H9 (cell line): ENCODE results near the gene SIPA1L3. TPM values are rescaled to one million over a fixed set of nuclear protein-coding genes. Genes with fewer than 3 reads are reported as not detected.

Source experiments
- DNase-seq: peaks from one replicate; pipeline ENCODE4 v3.0.0-alpha.2; 2017
- H2AFZ ChIP-seq: one replicate; pipeline ENCODE4 v1.6.1; 2013; ENCODE audit warnings: mild to moderate bottlenecking, low read length, control low read depth, moderate library complexity
- H2AK5ac ChIP-seq: 2 replicates; pipeline ENCODE4 v1.6.1; 2013; ENCODE audit warnings: low read length, control low read depth, mixed read lengths; ENCODE audit not compliant: insufficient read length
- H2BK120ac ChIP-seq: one replicate; pipeline ENCODE4 v1.6.1; 2013; ENCODE audit warnings: low read depth, mild to moderate bottlenecking, low read length, control low read depth, inconsistent platforms; ENCODE audit not compliant: poor library complexity, severe bottlenecking
- H2BK12ac ChIP-seq: 2 replicates; pipeline ENCODE4 v1.6.1; 2013; ENCODE audit warnings: low read length, control low read depth, mixed read lengths, low read depth; ENCODE audit not compliant: insufficient read length
- H2BK15ac ChIP-seq: 2 replicates; pipeline ENCODE4 v1.6.1; 2013; ENCODE audit warnings: low read depth, low read length, control low read depth
- H2BK20ac ChIP-seq: one replicate; pipeline ENCODE4 v1.6.1; 2013; ENCODE audit warnings: low read depth, mild to moderate bottlenecking, low read length, control low read depth, inconsistent platforms; ENCODE audit not compliant: poor library complexity, severe bottlenecking
- H2BK5ac ChIP-seq: 2 replicates; pipeline ENCODE4 v1.6.1; 2013; ENCODE audit warnings: low read length, control low read depth, mixed read lengths; ENCODE audit not compliant: insufficient read length
- H3K14ac ChIP-seq: 2 replicates; pipeline ENCODE4 v1.6.1; 2013; ENCODE audit warnings: low read length, control low read depth; ENCODE audit not compliant: insufficient read depth
- H3K18ac ChIP-seq: 2 replicates; pipeline ENCODE4 v1.6.1; 2013; ENCODE audit warnings: low read depth, mild to moderate bottlenecking, mixed read lengths, low read length, control low read depth; ENCODE audit not compliant: insufficient read length
- H3K23ac ChIP-seq: 2 replicates; pipeline ENCODE4 v1.6.1; 2013; ENCODE audit warnings: low read length, control low read depth, mixed read lengths, low read depth; ENCODE audit not compliant: insufficient read length
- H3K23me2 ChIP-seq: 2 replicates; pipeline ENCODE4 v1.6.1; 2013; ENCODE audit warnings: low read depth, mild to moderate bottlenecking, mixed read lengths, low read length, control low read depth; ENCODE audit not compliant: insufficient read length, poor library complexity, severe bottlenecking
- H3K27ac ChIP-seq: 2 replicates; pipeline ENCODE4 v1.5.1; 2013; ENCODE audit warnings: low read length, control low read depth, mixed read lengths, low read depth; ENCODE audit not compliant: insufficient read length
- H3K27me3 ChIP-seq: 2 replicates; pipeline ENCODE4 v1.6.1; 2013; ENCODE audit warnings: low read length, control low read depth, inconsistent platforms; ENCODE audit not compliant: insufficient read depth
- H3K4ac ChIP-seq: 2 replicates; pipeline ENCODE4 v1.6.1; 2013; ENCODE audit warnings: low read depth, mild to moderate bottlenecking, control low read depth, inconsistent platforms, low read length, moderate library complexity
- H3K4me1 ChIP-seq: 2 replicates; pipeline ENCODE4 v1.6.1; 2013; ENCODE audit warnings: low read length, control low read depth, inconsistent platforms; ENCODE audit not compliant: insufficient read depth
- H3K4me2 ChIP-seq: 2 replicates; pipeline ENCODE4 v1.6.1; 2013; ENCODE audit warnings: low read length, control low read depth, mixed read lengths; ENCODE audit not compliant: insufficient read length, insufficient read depth
- H3K56ac ChIP-seq: 2 replicates; pipeline ENCODE4 v1.6.1; 2013; ENCODE audit warnings: low read depth, mild to moderate bottlenecking, mixed read lengths, low read length, control low read depth; ENCODE audit not compliant: insufficient read length
- H3K79me1 ChIP-seq: 2 replicates; pipeline ENCODE4 v1.6.1; 2013; ENCODE audit warnings: low read depth, mild to moderate bottlenecking, moderate library complexity, low read length, control low read depth, inconsistent platforms; ENCODE audit not compliant: insufficient read depth, poor library complexity, severe bottlenecking
- H3K79me2 ChIP-seq: 2 replicates; pipeline ENCODE4 v1.6.1; 2013; ENCODE audit warnings: low read length, control low read depth, inconsistent platforms; ENCODE audit not compliant: insufficient read depth
- H3K9ac ChIP-seq: 2 replicates; pipeline ENCODE4 v1.6.1; 2013; ENCODE audit warnings: low read length, control low read depth, mixed read lengths; ENCODE audit not compliant: insufficient read length; ENCODE audit errors: extremely low read depth
- H3K9me3 ChIP-seq: one replicate; pipeline ENCODE4 v1.6.1; 2013; ENCODE audit warnings: low read depth, low read length, inconsistent platforms; ENCODE audit not compliant: control insufficient read depth
- H3T11ph ChIP-seq: one replicate; pipeline ENCODE4 v1.6.1; 2013; ENCODE audit warnings: mild to moderate bottlenecking, low read length, control low read depth, inconsistent platforms
- H4K20me1 ChIP-seq: one replicate; pipeline ENCODE4 v1.6.1; 2013; ENCODE audit not compliant: control insufficient read depth, insufficient read length, insufficient read depth
- H4K5ac ChIP-seq: 2 replicates; pipeline ENCODE4 v1.6.1; 2013; ENCODE audit warnings: low read depth, mild to moderate bottlenecking, mixed read lengths, low read length, control low read depth; ENCODE audit not compliant: insufficient read length
- H4K8ac ChIP-seq: replicated peaks from 2 replicates; pipeline ENCODE4 v1.6.1; 2013; ENCODE audit warnings: low read length, control low read depth, mixed read lengths, low read depth; ENCODE audit not compliant: insufficient read length
- H4K91ac ChIP-seq: 2 replicates; pipeline ENCODE4 v1.6.1; 2013; ENCODE audit warnings: low read depth, mild to moderate bottlenecking, moderate library complexity, mixed read lengths, low read length, control low read depth; ENCODE audit not compliant: insufficient read length
- H3K27ac Mint-ChIP-seq, 3 experiments: 2 replicates in 2 of 3; 3 replicates in 1 of 3; pipeline ENCODE4 v1.8.0; 2020 to 2021; ENCODE audit warnings: mixed read lengths in 3 of 3, mild to moderate bottlenecking in 1 of 3, moderate library complexity in 1 of 3
- H3K27me3 Mint-ChIP-seq: 2 replicates; pipeline ENCODE4 v1.8.0; 2021; ENCODE audit warnings: low read depth, mild to moderate bottlenecking, moderate library complexity, mixed read lengths
- H3K36me3 Mint-ChIP-seq, 3 experiments: 2 replicates in 2 of 3; 3 replicates in 1 of 3; pipeline ENCODE4 v1.8.0; 2020 to 2021; ENCODE audit warnings: low read depth in 3 of 3, mixed read lengths in 3 of 3; ENCODE audit not compliant: insufficient read depth in 1 of 3
- H3K4me1 Mint-ChIP-seq, 2 experiments: 2 replicates each; pipeline ENCODE4 v1.8.0; 2020; ENCODE audit warnings: mixed read lengths in 2 of 2
- H3K4me3 Mint-ChIP-seq, 2 experiments: 2 replicates in 1 of 2; 3 replicates in 1 of 2; pipeline ENCODE4 v1.8.0; 2020 to 2021; ENCODE audit warnings: mild to moderate bottlenecking in 2 of 2, mixed read lengths in 2 of 2, moderate library complexity in 1 of 2
- H3K9me3 Mint-ChIP-seq, 2 experiments: 2 replicates in 1 of 2; 3 replicates in 1 of 2; pipeline ENCODE4 v1.8.0; 2020; ENCODE audit warnings: mild to moderate bottlenecking in 2 of 2, mixed read lengths in 2 of 2, moderate library complexity in 1 of 2
- WGBS: extraction: QIAGEN DNeasy Blood & Tissue Kit; methylation state at CpG from one replicate; pipeline ENCODE4 v1.1.7; 2013; ENCODE audit warnings: missing lambda C conversion rate, low lambda C conversion rate, mixed read lengths; ENCODE audit not compliant: insufficient read length; ENCODE audit errors: extremely low coverage; 5-methylcytosine and 5-hydroxymethylcytosine counted together
- total RNA-seq: library from RNA; stranded (reverse); gene quantifications from 2 replicates; pipeline ENCODE4 v1.2.1, GENCODE V29; 2021
- TF ChIP-seq, protein P1 (sequence below): fragments of 200-600 bp; sonication (generic); conservative IDR thresholded peaks from 3 replicates; pipeline ENCODE4 v1.8.0; 2021; ENCODE audit warnings: antibody characterized with exemption, mild to moderate bottlenecking

The SIPA1L3 gene
- total RNA-seq, 1 experiment from 2014 or later, result 40.1 TPM

- Histone ChIP-seq H2BK20ac (no peak overlapping the region), H3K4me2 (no peak overlapping the region), H3K14ac (no peak overlapping the region), H3K23ac (no peak overlapping the region), H4K5ac (no peak overlapping the region), H3K56ac (no peak overlapping the region), H3K27ac (no peak overlapping the region), H3K4ac (no peak overlapping the region), H3K9ac (no peak overlapping the region), H4K8ac (no peak overlapping the region), H4K91ac (no peak overlapping the region), H3K79me2 (peaks cover 2% of the 10 kb centered on the region; the same call in 1 of the 2 replicates), H2BK5ac (no peak overlapping the region), H2BK12ac (no peak overlapping the region), H2AK5ac (no peak overlapping the region), H2BK15ac (no peak overlapping the region; the same call in 1 of the 2 replicates), H3K79me1 (no peaks in the 10 kb centered on the region), H3K9me3 (no peaks in the 10 kb centered on the region), H3T11ph (no peak overlapping the region), H2BK120ac (no peak overlapping the region), H3K23me2 (no peaks in the 10 kb centered on the region), H2AFZ (no peak overlapping the region), H3K27me3 (no peaks in the 10 kb centered on the region), H3K4me1 (peaks cover 7% of the 10 kb centered on the region; the same call in 1 of the 2 replicates), H4K20me1 (no peaks in the 10 kb centered on the region), H3K18ac (no peak overlapping the region)
- no peak overlapping the region for H3K4me3 Mint-ChIP-seq
- no peaks in the 10 kb centered on the region for H3K9me3 Mint-ChIP-seq
- WGBS, result no CpG with 5 or more reads among the region's 9 CpGs
- H3K27me3 Mint-ChIP-seq, result peaks cover 1% of the 10 kb centered on the region; the same call in 1 of the 2 replicates
- H3K27ac Mint-ChIP-seq, result no peak overlapping the region
- H3K36me3 Mint-ChIP-seq, result peaks cover 12 to 23% (median 15%) of the 10 kb centered on the region in 3 experiments
- no peak for DNase-seq
- H3K4me1 Mint-ChIP-seq, result peaks cover 32 to 35% of the 10 kb centered on the region in 2 experiments
- TF ChIP-seq, protein P1, sequence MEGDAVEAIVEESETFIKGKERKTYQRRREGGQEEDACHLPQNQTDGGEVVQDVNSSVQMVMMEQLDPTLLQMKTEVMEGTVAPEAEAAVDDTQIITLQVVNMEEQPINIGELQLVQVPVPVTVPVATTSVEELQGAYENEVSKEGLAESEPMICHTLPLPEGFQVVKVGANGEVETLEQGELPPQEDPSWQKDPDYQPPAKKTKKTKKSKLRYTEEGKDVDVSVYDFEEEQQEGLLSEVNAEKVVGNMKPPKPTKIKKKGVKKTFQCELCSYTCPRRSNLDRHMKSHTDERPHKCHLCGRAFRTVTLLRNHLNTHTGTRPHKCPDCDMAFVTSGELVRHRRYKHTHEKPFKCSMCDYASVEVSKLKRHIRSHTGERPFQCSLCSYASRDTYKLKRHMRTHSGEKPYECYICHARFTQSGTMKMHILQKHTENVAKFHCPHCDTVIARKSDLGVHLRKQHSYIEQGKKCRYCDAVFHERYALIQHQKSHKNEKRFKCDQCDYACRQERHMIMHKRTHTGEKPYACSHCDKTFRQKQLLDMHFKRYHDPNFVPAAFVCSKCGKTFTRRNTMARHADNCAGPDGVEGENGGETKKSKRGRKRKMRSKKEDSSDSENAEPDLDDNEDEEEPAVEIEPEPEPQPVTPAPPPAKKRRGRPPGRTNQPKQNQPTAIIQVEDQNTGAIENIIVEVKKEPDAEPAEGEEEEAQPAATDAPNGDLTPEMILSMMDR, result no peak
Measured at GRCh38 chr19:38030686-38031422, 123.8 kb downstream of the SIPA1L3 start.
